CMK (cell line): ENCODE measurements around the gene DUSP10.

Experiments
- DNase-seq: peaks from one replicate; pipeline ENCODE4 v3.0.0-alpha.2; 2010; ENCODE audit warnings: low read depth

Gene DUSP10

DNA sequence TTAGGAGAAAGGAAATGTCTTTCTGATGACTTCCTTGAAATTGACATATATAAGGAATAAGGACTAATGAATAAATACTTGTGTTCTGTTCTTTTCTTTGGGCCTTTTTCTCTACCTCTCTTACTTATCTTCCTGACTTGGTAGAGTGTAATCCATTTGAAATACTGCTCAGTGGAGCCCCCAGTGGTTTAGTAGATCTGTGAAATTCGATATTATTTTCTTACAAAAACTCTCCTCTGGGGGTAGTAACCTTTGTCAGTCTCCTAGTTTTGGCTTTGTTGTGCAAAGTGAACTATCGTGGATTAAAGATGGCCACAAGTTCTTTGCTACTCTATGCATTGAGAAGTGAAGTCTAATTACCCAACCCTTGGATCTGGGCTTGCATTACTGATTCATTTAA is 48.8 kb downstream of the DUSP10 start:
- DNase-seq: no peak

DNA sequence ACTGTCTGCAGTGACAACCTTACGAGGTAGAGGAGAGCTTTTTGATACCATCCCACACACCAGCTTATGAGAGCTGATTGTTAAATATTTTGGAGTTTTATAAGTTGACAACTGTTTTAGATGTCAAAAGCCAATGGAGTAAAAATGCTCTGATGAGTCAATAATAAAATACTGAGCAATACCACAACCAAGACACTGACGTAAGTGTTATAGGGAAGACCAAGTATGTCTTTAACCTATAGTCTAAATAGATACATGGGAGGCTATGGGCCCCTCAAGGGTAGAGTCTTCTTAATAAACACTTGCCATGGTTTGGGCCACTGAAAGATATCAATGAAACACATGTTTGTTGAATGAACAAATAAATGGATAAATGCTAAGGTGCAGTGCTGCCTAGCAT is 49.2 kb downstream of the DUSP10 start:
- DNase-seq: no peak

DNA sequence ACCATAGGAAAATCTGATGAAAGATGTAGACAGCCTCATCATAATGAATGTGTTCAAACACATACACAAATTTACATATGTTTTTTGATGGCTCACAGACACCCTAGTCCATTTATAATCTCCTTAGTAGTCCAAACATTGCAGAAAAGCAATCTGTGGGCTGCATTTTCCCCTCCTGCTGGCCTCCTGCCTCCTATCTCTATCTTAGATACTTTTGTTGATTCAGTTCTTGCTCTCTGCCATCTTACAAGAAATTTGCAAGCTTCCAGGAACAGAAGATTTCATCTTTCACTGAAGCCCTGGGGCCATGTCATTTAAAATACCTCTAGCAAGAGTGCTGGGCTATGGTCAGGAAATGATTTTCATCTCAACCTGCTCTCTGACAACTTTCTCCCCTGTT is 50.6 kb downstream of the DUSP10 start:
- no peak for DNase-seq

DNA sequence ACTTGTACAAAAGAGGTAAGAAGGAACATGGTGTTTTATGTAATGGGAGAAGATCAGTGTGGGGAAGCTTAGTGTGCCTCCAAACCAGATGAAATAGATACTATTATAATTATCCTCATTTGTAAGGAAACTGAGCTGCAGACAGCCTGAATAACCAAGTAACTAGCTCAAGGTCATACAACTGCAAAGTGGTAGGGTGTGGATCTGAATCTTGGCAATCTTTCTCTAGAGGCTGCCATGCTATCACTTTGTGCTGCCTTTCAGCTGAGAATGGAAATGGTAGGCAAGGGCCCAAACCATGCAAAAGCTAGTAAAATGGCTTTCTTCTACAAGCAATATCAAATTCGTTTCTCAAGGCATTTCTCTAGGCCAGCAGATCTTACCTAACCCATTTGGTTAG is 51.0 kb downstream of the DUSP10 start:
- no peak for DNase-seq

DNA sequence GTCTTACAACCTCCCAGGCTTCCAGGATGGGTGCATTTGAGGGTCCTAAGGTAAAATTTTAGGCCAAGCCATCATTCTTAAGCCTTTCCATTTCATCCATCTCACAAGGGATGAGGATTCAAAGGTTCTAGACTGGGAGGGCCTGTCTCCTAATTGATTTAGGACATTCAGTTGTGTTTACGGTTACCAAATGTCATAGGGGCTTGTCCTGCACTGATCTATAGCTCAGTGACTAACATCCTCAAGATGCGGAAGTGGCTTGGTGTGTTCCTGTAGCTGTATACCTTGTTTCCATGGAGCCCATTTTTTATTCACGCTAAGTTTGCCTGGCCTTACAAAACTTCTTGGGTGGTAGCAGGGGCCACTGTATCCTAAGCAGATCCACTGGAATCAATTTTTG is 52.8 kb downstream of the DUSP10 start:
- no peak for DNase-seq

DNA sequence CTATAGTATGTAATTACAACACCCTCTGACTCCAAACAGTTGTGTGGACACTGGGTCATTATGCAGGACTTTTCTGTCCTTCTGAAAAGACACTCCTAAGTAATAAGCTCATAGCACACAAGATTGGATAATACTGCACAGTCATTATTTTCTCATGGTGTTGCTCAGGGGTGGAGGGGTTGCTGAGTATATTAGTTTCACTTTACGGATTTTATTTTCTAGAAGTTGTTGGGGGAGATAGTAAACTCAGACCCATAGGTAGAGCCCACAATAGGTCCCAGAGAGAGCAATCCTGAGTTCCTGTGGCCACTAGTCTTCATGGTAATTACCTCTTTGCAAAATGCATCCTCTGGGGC is 53.4 kb downstream of the DUSP10 start:
- no peak for DNase-seq

DNA sequence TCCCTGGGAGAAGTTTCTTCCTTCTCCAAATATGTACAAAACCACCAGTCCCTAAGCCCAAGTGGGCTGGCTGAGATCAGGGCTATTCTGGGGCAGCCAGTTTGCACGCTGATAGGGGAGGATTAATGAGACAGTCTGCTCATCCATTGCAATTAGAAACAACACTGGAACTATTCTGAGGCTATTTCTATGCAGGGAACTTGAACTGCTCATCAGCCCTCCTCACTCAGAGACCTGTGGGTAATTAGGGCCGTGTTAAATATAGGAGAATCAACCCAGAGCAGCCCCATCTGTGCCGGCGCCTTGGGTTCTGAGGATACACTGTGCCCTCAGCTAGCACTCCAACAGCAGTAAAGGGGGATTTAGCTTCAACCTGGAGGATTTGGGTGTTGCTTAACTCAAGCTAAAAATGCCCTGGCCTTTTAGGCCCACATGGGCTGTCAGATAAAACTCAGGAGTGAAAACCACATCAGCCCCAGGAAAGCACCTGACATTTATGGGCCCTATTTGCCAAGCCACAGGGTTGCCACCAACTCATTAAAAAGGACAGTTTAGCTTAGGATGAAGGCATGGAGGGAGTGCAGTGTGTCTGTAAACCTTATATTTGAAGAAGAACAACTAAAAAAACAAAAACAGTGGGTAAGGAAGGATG is 53.9 kb downstream of the DUSP10 start:
- no peak for DNase-seq

DNA sequence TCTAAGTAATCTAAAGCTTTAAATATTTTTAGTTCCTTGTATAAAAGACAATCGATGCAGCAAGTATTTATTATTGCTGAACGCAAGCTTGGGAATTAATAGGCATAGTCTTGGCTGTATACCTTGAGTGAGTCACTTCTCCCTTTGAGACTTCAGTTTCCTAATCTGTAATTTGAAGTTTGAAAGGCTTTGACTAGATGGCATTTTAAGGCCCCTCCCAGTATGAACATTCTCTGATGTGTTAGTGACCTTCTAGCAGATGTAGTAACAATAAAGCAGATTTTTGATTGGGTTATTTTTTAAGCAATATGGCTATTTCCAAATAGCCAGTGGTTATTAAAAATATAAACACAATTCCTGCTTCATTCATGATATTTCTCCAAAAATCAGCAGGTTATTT is 58.2 kb downstream of the DUSP10 start:
- no peak for DNase-seq

DNA sequence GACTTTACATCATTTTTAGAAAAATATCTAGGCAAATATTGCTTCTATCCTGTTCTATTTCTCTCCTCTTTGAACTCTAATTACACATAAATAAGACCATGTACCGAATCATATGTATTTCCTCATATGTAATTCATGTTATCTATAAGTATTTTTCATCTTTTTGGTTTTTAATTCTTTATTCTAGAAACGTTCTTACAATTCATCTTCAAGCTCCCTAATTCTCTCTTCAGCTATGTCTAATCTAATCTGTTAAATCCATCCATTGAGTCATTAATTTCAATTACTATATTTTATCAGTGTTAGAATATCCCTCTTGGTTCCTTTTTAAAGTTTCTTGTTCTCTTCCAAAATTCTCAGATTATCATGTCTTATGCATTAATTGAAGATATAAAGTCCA is 61.8 kb downstream of the DUSP10 start:
- DNase-seq: no peak

DNA sequence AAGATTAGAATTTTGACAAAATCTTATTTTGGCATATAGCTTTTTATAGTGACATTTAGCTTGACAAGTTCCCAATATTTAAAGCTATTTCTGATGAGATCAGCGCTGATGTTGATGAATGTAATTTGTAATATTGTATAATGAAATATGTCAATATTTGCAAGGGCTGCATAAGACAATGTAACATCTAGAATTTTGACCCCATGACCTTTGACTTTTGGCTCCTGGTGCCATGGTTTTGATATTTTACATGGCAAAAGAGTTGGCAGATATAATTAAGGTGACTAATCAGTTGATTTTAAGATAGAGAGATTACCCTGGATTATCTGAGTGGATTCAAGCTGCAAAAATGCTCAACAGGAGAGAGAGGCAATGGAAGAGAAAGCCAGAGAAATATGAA is 63.9 kb downstream of the DUSP10 start:
- DNase-seq: no peak

DNA sequence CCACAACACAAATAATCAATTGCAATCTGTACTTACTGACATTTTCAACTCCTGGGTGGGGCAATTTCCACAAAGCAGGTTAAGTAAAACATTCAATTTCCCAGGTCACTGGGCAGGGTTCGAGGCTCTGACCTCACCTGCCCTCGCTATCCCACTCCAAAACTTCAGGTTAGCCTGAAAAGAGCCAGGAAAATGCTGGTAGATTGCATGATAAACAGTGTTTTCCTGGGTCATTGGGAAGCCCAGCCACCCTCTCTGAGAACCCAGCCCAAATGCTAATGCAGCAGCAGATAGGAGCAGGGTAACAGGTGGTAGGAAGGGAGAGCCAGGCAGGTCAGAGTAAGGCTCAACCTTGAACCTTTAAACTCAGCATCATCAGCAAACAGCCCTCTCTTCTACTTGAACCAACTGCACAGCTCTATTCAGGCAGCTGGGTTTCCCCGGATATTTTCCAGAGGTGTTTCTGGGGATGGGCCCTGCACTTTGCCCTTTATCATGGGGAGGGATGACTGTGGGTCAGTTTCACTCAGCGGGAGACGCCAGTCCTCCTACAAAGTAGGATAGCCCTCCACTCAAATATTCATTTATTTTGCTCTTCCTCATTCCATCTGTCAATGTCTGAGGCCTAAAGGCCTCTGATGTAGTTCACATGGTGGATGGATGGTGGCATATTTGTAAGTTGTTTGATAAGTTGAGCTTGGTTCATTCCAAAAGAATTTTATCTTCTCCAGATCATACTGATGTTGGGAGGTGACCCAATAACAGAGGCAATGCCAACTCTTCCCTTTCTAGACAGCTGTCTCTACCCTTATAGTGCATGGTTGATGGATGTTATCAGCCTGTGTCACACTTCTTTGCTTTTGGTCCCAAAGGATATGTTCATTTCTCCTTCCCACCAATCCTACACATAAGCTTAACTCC is 65.7 kb downstream of the DUSP10 start:
- no peak for DNase-seq

DNA sequence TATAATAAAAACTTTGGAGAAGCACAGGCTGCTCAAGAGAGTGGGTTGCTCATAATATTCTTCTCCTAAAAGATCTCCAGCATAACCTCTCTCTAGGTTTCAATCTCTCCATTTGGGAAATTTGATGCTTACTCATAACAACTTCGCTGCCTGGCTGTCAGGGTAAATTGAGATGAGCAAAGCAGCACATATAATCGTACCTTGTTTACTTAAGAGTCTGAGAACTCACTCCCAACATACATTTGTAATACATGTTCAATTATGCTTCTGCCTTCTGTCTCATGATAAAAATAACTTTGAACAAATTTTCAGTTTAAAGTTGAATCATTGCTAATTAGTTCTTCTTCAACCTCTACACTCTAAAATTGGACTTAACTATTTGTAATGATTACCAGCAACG is 68.9 kb downstream of the DUSP10 start:
- DNase-seq: no peak

DNA sequence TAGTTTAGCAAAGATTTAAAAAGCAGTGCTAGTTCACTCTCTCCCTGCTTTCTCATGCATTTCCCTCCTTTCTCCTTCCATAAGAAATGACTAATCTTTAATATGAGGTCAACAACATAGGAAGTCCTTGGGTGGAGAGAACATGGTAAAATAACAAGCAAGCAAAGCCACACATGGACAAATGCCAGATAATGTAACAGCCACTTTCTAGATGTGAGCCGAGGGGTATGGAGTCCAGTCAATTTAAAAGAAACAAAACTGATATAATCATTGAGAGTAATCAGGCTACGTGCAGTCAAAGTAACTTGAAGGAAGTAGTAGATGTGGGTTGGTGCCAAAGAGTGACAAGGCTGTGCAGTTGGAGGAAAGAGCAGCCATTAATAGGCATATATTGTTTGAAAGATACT is 69.6 kb downstream of the DUSP10 start:
- DNase-seq: no peak

DNA sequence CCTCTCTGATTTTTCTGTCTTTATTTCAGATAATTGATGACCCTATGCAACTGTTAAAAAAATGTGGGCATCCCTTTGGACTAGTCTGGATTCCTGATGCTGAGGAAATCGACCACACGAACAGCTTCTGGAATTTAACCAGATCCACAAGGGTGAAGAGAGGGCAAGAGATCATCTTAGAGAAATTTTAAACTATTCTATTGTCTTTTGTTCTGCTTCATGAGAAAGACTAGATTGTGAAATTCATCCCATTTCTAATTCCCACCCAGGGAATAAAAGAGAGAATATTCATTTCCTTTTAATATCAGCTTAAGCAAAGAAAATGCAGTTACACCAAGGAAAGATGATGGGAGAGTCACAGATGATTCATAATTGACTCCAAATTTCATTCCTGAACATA is 71.8 kb downstream of the DUSP10 start:
- no peak for DNase-seq

DNA sequence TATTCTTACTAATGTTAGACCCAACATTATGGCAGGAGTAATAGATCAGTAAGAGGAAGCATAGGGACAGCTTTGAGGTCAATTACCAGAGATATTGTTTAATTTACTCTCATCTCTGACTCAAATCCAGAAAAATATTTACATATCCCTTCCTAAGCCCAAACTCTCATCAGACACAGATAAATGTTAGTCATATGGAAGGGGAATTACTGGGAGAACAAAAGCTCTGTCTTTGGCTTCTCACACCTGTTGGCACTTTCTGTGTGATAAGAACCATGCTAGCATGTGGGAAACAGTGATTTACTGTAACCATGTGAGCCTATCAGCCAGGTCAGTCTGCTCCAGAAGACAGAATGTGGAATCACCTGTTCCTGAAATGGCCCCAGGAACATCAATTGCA is 72.4 kb downstream of the DUSP10 start:
- no peak for DNase-seq

DNA sequence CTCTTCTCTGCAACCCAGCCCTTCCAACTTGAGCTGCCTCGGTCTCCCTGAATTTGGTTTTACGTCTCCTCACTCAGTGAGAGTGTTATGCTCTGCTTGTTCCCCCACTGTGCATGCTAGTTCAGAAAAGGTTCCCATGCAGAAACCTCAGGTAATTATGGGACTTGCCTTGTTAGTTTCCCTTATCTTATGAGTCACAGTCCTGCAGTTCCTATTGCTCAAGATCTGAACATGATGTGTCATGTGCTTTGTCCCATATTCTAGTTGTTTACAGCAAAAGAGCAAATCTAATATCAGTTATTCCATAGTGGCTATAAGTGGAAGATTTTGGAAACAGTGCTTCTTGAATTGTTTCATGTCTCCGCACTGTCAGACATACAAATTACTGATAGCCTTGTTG is 74.4 kb downstream of the DUSP10 start:
- no peak for DNase-seq

DNA sequence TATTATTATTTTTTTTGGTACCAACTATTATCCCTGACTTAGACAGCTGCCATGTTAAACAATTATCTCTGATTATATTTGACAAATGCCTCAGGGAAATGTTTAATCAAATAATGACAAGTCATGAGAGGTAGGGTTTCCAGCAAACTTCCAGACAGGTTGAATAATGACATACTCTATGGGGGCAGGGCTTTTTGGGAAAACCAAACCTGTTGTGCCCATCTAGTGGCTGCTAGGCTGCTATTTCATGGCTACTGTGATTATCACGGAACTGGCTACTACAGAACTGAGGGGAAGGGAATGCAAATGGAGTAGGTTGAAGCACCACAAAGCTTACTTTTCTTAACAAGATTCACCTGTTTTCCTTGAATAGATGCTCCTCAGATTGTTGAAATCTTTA is 77.6 kb downstream of the DUSP10 start:
- DNase-seq: no peak

DNA sequence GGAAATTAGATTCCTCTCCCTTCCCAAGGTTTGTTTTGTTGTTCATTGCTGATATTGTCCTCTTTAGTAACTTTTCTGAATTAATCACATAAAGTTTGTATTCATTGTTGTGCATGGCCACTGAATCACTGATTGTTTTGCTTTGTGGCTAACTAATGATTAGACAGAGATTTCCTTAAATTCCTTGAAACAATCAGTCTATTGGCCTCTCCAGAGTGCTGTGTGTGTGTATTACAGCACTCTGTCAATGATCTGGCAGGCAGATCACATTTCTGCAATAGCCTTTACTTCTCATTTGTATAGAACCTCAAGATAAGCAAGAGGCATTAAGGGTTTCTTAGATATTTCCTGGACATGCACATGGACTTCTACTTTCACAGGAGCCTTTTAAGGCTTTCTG is 78.6 kb downstream of the DUSP10 start:
- DNase-seq: no peak

DNA sequence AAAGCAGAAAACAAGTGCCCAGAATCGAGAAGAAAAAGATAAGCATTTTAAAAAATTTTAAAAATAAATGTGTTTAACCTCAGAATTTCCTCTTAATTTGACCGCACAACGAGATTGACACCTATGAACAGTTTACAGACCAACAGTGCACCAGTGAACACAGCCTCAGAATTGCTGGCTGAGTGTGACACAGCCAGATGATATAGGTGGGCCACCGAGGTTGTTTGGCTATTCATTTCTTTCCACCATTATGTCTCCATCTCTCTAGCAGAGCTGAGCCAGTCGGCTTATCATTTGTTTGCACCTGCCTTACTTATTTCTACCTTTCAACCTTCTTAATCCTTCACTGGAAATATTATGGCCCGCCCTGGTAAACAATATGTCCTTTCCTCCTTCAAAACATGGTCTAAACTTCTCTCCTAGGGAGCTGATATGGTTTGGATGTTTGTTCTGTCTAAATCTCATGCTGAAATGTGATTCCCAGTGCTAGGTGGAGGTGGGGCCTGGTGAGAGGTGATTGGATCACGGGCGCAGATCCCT is 86.1 kb downstream of the DUSP10 start:
- DNase-seq: no peak
